ENCODE measurements around the gene ZNF746. TPM values are rescaled to one million over a fixed set of nuclear protein-coding genes. Genes with fewer than 3 reads are reported as not detected.

The ZNF746 gene
- total and polyA plus RNA-seq, 9 of the 15 experiments (the other 6 are each of a cell fraction or from before 2014, with no cell fraction given) = 1.7 to 31.6 (median 13.3) TPM

DNA sequence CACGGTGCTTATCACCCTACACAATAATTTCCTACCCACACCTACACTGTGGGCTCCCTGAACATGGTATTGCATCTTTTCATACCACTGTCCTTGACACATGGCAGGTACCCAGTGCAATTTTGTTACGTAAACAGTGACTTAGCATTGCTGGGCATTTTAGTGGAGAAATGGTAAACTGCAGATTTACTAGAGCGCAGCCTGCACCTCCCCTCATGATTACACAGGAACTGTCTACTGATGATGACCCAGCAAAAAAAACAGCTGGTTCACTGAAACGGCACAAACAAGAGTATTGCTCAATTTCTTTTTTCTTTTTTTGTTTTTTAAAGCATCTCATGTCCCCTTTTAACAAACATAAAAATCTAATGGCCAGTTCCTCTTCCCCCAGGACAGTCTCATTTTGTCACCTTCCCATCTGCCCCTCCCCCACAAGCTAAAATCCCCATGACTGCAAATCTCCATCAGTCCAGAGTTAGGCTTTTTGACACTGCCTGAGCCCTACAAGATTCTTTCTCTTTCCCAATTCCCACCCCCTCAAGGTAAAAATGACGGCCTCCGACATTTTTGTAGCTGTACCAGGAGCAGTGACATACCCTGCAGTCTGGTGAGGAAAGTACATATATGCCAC lies 2.8 kb downstream of the ZNF746 start (continued):
- TF ChIP-seq, protein P1, sequence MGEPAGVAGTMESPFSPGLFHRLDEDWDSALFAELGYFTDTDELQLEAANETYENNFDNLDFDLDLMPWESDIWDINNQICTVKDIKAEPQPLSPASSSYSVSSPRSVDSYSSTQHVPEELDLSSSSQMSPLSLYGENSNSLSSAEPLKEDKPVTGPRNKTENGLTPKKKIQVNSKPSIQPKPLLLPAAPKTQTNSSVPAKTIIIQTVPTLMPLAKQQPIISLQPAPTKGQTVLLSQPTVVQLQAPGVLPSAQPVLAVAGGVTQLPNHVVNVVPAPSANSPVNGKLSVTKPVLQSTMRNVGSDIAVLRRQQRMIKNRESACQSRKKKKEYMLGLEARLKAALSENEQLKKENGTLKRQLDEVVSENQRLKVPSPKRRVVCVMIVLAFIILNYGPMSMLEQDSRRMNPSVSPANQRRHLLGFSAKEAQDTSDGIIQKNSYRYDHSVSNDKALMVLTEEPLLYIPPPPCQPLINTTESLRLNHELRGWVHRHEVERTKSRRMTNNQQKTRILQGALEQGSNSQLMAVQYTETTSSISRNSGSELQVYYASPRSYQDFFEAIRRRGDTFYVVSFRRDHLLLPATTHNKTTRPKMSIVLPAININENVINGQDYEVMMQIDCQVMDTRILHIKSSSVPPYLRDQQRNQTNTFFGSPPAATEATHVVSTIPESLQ (CRISPR knock-in tag; IDR thresholded peaks at IDR 0.05) = no peak
- TF ChIP-seq, protein P2, sequence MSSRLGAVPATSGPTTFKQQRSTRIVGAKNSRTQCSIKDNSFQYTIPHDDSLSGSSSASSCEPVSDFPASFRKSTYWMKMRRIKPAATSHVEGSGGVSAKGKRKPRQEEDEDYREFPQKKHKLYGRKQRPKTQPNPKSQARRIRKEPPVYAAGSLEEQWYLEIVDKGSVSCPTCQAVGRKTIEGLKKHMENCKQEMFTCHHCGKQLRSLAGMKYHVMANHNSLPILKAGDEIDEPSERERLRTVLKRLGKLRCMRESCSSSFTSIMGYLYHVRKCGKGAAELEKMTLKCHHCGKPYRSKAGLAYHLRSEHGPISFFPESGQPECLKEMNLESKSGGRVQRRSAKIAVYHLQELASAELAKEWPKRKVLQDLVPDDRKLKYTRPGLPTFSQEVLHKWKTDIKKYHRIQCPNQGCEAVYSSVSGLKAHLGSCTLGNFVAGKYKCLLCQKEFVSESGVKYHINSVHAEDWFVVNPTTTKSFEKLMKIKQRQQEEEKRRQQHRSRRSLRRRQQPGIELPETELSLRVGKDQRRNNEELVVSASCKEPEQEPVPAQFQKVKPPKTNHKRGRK (tag; IDR thresholded peaks at IDR 0.05) = no peak
- TF ChIP-seq, protein P3, sequence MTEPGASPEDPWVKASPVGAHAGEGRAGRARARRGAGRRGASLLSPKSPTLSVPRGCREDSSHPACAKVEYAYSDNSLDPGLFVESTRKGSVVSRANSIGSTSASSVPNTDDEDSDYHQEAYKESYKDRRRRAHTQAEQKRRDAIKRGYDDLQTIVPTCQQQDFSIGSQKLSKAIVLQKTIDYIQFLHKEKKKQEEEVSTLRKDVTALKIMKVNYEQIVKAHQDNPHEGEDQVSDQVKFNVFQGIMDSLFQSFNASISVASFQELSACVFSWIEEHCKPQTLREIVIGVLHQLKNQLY (CRISPR knock-in tag; conservative IDR thresholded peaks at IDR 0.05) = no peak
- TF ChIP-seq CTBP1 (IDR thresholded peaks at IDR 0.05; ENCODE audit: borderline replicate concordance) (no peak; the same call in 1 of the 2 replicates), FOXK1 (CRISPR knock-in tag; IDR thresholded peaks at IDR 0.05; ENCODE audit: borderline replicate concordance) (no peak), LCOR (CRISPR knock-in tag; IDR thresholded peaks at IDR 0.05) (no peak), FIP1L1 (IDR thresholded peaks at IDR 0.05; ENCODE audit: low read depth, low read length, poor library complexity, severe bottlenecking) (no peak), OTX1 (CRISPR knock-in tag; IDR thresholded peaks at IDR 0.05) (0 out of 2 replicates have a peak, but pooled peaks have one; percentile 77), NCOA1 (IDR thresholded peaks at IDR 0.05; ENCODE audit: low read depth) (no peak), SREBF1 (IDR thresholded peaks at IDR 0.05; ENCODE audit: borderline replicate concordance, low read depth, low read length) (no peak), ZBTB7A (IDR thresholded peaks at IDR 0.05; ENCODE audit: borderline replicate concordance, control insufficient read depth, low read depth, low read length) (no peak), RB1 (IDR thresholded peaks at IDR 0.05; ENCODE audit: low read depth) (no peak), KAT2B (IDR thresholded peaks at IDR 0.05; ENCODE audit: low read depth, low read length) (no peak)
- TF ChIP-seq, protein P4, sequence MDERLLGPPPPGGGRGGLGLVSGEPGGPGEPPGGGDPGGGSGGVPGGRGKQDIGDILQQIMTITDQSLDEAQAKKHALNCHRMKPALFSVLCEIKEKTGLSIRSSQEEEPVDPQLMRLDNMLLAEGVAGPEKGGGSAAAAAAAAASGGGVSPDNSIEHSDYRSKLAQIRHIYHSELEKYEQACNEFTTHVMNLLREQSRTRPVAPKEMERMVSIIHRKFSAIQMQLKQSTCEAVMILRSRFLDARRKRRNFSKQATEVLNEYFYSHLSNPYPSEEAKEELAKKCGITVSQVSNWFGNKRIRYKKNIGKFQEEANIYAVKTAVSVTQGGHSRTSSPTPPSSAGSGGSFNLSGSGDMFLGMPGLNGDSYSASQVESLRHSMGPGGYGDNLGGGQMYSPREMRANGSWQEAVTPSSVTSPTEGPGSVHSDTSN (CRISPR knock-in tag; IDR thresholded peaks at IDR 0.05; ENCODE audit: low read depth) = no peak
- TF ChIP-seq, protein P4 (tag; conservative IDR thresholded peaks at IDR 0.05; ENCODE audit: low read depth) = peak; percentile 44; the same call in 1 of the 2 replicates
- TF ChIP-seq, protein P5, sequence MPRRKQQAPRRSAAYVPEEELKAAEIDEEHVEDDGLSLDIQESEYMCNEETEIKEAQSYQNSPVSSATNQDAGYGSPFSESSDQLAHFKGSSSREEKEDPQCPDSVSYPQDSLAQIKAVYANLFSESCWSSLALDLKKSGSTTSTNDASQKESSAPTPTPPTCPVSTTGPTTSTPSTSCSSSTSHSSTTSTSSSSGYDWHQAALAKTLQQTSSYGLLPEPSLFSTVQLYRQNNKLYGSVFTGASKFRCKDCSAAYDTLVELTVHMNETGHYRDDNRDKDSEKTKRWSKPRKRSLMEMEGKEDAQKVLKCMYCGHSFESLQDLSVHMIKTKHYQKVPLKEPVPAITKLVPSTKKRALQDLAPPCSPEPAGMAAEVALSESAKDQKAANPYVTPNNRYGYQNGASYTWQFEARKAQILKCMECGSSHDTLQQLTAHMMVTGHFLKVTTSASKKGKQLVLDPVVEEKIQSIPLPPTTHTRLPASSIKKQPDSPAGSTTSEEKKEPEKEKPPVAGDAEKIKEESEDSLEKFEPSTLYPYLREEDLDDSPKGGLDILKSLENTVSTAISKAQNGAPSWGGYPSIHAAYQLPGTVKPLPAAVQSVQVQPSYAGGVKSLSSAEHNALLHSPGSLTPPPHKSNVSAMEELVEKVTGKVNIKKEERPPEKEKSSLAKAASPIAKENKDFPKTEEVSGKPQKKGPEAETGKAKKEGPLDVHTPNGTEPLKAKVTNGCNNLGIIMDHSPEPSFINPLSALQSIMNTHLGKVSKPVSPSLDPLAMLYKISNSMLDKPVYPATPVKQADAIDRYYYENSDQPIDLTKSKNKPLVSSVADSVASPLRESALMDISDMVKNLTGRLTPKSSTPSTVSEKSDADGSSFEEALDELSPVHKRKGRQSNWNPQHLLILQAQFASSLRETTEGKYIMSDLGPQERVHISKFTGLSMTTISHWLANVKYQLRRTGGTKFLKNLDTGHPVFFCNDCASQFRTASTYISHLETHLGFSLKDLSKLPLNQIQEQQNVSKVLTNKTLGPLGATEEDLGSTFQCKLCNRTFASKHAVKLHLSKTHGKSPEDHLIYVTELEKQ (CRISPR knock-in tag; IDR thresholded peaks at IDR 0.05) = no peak

Data from K562 (cell line).